ENCODE measurements around the gene ST3GAL2.

The ST3GAL2 gene

DNA sequence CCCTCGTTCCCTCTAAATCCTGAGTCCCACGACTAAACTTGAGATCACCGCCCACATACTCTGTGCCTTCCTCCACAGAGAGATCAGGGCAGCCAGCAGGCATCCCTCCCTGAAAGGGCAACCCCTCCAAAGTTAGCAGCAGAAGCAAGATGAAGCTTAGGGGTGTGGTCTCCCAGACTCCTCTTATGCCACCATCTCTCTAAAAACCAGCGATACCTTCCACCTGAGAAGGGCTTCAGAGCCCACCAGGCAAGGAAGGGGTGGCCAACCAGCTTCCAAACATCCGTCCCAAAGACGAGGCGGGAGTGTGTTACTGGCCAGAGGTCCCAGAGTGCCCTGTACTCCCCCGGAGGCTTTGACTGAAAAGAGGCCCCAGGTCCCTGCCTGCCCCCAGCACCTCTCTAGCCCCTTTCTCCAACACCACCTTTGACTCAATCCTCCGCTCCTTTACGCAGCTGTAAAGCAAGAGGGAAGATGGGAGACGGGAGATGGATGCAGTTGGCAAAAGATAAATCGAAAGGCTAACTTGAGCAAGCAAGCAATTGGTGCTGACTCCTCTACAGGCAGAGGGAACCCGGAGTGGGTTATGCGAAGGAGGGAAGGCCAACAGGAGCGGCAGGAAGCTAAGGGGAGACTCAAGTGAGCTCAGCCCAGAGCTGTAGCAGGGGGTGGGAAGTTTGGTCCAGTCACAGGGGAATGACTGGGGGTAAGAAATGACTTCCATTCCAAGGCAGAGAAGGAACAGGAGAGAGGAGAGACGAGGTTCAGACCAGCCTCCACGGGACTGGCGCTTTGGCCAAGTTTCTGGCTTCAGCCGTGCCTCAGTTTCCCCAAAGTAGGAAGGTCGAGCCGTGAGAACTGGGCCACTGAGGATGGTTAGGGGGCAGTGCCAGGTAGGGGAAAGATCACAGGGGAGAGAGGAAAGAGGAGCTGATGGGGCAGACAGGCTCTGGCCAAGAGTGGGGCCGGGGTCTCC is 1.0 kb downstream of the ST3GAL2 start:
- peak; percentile 70 for DNase-seq (ENCODE audit: low read depth)
- peak overlapping the region; percentile 58 for H3K4me3 ChIP-seq (ENCODE audit: control insufficient read depth, low read depth, low read length)
- TF ChIP-seq, protein P1, sequence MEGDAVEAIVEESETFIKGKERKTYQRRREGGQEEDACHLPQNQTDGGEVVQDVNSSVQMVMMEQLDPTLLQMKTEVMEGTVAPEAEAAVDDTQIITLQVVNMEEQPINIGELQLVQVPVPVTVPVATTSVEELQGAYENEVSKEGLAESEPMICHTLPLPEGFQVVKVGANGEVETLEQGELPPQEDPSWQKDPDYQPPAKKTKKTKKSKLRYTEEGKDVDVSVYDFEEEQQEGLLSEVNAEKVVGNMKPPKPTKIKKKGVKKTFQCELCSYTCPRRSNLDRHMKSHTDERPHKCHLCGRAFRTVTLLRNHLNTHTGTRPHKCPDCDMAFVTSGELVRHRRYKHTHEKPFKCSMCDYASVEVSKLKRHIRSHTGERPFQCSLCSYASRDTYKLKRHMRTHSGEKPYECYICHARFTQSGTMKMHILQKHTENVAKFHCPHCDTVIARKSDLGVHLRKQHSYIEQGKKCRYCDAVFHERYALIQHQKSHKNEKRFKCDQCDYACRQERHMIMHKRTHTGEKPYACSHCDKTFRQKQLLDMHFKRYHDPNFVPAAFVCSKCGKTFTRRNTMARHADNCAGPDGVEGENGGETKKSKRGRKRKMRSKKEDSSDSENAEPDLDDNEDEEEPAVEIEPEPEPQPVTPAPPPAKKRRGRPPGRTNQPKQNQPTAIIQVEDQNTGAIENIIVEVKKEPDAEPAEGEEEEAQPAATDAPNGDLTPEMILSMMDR (conservative IDR thresholded peaks at IDR 0.05; ENCODE audit: control insufficient read depth, insufficient read depth, low read depth, low read length): no peak

DNA sequence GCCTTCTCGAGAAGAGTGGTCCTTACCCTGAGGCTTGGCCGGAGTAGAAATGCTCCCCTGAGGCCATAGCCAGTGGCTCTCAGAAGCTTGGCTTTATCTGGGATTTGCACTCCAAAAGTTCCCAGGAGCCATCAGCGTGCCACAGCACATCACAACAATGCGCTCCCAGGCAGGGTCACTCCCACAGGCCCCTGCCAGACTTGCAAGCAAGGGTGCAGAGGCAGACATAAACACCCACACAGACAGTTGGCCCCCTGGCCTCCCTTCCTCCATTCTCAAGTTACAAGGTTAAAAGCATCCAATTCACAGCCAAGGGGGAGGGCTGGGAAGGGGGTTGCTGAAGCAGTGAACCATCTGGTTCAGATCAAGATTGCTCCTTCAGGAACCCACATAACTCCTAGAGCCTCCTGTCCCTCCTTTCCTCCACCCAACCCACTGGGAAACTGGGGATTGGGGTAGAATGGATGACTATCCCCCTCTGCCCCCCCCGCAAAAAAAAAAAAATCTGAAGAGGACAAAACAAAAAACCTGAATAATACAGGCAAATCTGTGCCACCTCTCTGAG is 1.8 kb downstream of the ST3GAL2 start:
- peak; percentile 95 for DNase-seq (ENCODE audit: low read depth)
- peak overlapping the region; percentile 58 for H3K4me3 ChIP-seq (ENCODE audit: control insufficient read depth, low read depth, low read length)
- TF ChIP-seq, protein P1 (conservative IDR thresholded peaks at IDR 0.05; ENCODE audit: control insufficient read depth, insufficient read depth, low read depth, low read length): no peak

DNA sequence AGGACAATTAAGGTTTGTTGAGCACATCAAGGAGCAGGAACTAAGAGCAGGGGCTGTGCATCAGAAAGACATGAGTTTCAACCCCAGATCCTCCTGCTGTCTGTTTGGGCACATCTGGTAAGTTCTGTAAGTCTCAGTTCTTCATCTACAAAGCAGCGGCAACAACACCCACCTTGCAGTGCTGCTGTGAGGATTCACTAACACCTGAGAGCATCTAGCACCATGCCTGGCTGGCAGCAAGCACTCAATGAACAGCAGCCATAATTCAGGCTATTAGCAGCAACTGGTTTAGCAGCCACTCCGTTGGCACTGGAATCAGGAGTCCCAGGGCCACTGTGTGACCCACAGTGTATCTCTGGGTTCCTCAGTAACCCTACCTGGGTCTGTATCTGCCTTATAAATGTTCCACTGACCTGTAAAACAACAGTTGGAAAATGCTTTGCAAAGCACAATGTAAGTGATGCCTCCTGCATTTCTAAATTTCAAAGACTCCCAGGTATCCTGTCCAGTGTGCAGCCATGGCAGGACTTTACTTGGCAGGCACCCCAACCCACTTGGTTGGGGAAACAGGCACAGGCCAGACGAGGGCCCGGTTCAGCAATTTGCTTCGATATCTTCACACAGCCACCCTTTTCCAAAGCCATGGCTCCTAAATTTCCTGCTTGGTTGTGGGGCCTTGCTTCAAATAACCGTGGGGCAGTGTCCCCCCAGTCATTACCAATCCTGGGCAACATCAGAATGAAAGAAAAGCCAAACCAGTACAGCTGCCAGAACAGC is 4.2 kb downstream of the ST3GAL2 start:
- no peak overlapping the region for H3K4me3 ChIP-seq (ENCODE audit: control insufficient read depth, low read depth, low read length)
- TF ChIP-seq, protein P1 (conservative IDR thresholded peaks at IDR 0.05; ENCODE audit: control insufficient read depth, insufficient read depth, low read depth, low read length): no peak
- no peak for DNase-seq (ENCODE audit: low read depth)

DNA sequence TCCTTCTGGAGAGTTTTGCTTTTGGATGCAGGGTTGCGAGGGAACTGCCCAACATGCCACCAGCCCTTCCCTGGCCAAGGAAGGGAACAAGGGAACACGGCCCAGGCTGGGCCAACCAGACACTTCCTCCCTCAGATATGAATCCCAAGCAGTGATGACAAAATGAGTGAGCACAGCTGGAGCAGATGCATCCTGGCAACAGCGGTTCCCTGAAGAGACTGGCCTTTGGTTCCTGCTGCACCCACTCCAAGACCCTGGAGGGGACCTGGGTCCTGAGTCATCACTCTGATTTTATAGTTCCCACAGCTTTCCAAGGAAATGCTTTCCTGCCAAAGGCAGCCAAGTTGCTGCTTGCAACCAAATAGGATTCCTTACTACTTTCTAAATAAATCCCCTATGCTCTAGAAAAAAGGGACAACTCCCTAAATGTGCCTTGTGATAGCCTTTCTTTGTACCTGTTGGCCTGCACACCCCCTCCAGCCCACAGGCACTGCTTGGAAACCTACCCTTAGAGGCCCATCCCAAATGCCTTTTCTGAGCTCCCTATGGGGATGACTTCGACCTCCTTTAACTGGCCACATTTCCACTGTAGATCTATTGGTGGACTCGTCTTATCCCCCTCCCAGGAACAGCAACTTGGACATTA is 5.3 kb downstream of the ST3GAL2 start:
- DNase-seq (ENCODE audit: low read depth): peak; percentile 96
- H3K4me3 ChIP-seq (ENCODE audit: control insufficient read depth, low read depth, low read length): no peak overlapping the region
- TF ChIP-seq, protein P1 (conservative IDR thresholded peaks at IDR 0.05; ENCODE audit: control insufficient read depth, insufficient read depth, low read depth, low read length): no peak

DNA sequence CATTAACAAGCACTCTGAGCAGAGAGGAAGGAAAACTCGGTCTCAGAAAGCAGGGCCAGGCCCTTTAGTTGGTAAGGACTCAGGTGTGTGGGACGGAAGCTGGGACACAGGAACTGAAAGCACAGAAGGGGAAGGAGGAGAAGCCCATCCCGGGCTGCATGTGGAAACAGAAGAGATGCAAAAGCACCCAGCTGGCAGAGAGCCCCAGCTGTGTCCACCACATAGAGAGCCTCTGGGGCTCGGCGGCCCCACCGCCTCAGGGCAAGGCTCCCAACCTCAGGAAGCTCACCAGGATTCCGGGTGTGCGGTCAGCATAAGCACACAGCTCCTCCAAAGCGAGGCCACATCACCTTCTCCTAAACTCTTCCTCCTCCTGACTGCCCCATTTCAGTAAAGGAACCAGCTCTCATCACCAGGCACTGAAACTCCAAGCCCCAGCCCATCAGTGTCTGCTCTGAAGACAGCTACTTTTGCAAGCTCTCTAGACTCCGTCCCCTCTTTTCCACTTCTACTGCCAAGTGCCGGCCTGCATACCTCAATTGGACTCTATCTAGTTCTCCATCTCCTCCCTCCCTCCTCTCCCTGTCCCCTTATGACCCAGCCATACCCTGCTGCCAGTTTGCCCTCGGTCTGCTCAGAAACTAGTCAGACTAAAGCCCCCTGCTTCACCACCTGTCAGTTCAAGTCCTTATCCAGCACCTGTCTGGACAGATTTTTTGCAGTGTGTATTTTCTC is 6.0 kb downstream of the ST3GAL2 start:
- TF ChIP-seq, protein P1 (conservative IDR thresholded peaks at IDR 0.05; ENCODE audit: control insufficient read depth, insufficient read depth, low read depth, low read length): no peak
- H3K4me3 ChIP-seq (ENCODE audit: control insufficient read depth, low read depth, low read length): no peak overlapping the region
- DNase-seq (ENCODE audit: low read depth): no peak

Data from fibroblast of mammary gland (primary cell).